Measurements from ENCODE around the gene SREBF2.

GRCh38 chr22:41831383-41831782 lies 1.5 kb upstream of the SREBF2 start:
- TF ChIP-seq CTCF (IDR thresholded peaks at IDR 0.05) = no peak
- TF ChIP-seq POLR2A (IDR thresholded peaks at IDR 0.05) = no peak

All from uterus (tissue), 2 donors.